ENCODE data around the gene KCNQ1. TPM values are rescaled to one million over a fixed set of nuclear protein-coding genes. Genes with fewer than 3 reads are reported as not detected.

The KCNQ1 gene
- total RNA-seq, 1 donor from 2014 or later, result 6.0 TPM

GRCh38 chr11:2587132-2587930, 142.5 kb downstream of the KCNQ1 start:
- intact Hi-C loops (cut with micrococcal nuclease), result no loop called here

DNA sequence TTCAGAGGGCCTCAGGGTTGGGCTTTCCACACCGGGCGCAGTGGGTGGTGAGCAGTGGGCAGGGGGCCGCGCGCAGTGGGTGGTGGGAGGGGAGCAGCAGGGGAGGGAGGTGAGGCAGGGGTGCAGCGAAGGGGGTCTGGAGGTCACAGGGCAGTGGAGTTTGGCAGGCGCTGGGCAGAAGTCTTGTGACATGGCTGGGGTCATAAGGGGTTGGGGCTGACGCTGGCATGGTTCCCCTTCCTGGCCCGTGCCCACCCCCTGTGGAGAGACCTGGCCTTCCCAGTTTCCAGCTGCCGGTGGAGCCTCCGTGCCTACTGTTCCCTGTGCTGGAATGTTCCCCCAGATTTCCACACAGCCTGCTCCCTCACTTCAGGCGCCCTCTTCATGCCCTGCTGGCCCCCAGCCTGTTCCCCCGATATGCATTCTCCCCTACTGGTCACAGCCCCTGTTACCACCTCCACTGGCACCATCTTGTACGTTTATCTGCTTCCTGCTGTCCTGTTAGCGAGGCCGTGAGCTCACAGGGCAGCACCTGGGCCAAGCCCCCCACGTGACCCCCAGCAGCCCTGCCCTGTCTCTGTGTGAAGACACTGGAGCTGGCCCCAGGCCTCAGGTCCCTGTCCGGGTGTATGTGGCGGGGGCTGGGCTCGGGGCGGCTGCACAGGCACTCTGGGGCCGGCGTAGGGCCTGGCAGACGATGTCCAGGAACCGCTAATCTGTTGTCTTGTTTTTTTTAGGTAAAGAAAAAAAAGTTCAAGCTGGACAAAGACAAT, 143.4 kb downstream of the KCNQ1 start:
- intact Hi-C loops (cut with micrococcal nuclease), result no loop called here

DNA sequence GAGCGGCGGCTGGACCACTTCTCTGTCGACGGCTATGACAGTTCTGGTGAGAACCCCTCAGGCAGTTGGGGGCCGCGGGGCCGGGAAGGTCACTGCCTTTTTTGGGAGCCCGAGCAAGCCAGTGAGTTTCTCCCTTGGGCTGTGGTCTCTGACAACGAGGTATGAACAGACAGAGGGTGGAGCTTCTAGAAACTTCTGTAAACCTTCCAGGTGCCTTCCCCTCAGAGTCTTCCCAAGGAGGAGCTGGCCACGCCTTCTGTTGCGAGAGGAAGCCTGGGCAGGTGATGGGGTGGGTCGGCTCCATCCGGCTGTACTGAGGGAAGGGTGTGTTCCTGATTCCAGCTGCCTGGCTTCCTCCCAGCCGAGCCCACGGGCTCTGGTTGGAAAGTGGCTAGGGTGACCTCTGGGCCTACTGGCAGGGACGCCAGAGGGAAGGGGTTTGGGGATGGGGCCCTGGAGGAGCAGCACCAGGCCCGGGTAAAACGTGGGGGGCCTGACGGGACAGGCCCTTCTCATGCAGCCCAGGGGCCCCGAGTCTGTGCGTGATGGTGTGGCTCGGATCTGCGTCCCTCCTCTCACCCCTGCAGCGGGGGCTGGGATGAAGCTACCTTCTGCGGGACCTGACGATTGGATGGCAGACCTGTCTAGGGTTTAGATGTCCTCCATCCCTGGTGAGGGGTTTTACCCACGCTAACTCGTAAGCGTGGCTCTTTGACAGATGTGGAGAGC, 144.2 kb downstream of the KCNQ1 start:
- intact Hi-C loops (cut with micrococcal nuclease), result no loop called here

GRCh38 chr11:2589538-2589934, 144.7 kb downstream of the KCNQ1 start:
- intact Hi-C loops (cut with micrococcal nuclease), result no loop called here

DNA sequence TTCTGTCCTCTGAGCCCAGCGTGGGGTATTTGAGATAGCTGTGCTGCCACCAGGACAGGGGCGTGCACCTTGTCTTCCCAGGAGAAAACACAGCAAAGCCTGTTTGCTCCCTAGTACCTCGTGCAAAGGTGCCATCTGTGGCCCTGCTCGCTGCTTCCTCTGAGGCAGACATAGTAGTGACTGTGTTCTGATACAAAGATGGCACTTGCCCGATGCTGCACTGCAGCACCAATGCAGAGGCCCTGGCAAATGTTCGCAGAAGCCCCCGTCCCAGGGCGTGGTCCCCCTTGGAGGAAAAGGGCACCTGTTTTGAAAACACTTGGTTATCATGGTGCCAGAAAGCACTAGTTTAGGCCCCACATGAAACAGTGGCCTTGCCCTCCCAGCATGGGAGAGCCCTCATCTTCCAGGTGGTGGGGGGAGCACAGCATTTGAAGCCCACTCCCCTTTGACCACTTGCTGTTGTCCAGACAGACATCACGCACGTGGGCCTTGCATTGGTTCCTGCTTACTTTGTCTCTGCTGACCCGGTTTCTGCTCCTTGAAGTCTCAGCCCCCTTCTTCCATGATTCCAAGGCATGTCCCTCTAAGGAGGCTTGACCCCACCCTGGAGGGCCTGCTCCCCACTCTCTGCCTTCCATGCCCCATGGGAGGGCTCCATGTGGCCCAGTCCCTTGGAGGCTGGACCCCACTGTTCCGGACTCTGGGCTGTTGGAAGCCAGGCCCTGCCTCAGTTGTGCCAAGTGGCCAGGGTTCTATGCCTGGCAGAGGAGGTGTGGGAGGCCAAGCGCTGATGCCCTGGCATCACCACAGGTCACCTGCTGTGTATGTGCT, 145.5 kb downstream of the KCNQ1 start:
- intact Hi-C loops (cut with micrococcal nuclease), result no loop called here

- intact Hi-C loops (cut with micrococcal nuclease), result no loop called here
Observed at GRCh38 chr11:2590965-2591754, 146.4 kb downstream of the KCNQ1 start.

- intact Hi-C loops (cut with micrococcal nuclease), result no loop called here
Observed at GRCh38 chr11:2591805-2592204, 147.0 kb downstream of the KCNQ1 start.

DNA sequence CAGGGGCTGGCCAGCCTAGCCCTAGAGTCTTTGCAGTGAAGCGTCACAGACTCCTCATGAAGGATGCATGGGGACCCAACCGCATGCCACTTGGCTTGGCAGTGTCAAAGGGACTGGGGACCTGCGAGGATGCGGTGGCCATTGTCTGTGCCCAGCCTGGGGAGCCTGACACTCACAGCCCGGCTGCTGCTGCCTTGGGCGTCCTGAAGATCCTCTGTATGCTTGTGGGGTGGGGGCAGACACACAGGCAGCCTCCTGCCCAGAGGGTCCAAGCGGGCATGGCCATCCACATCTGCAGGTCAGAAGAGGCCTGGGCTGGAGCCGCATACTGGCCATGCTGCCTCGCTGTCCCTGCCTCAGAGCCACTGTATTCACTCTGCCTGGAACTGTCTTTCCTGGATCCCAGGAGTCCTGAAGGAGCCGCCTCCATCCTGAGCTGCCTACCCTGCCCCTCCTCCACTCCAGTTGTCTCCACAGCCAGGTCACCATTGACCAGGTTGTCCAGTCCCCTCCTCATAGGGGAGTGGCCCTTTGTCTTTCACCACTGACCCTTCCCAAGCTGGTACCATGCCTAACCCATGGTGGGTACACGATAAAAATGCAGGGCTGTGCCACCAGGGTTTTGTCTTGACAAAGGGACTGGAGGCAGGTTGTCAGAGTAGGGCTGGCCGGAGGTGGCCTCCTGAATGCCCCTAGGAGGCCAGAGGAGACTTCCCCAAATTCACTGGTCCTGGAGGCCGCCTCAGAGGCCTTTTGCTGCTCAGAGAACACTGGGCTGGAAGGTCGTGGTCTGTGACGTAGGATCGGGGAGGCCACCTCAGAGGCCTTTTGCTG, 148.0 kb downstream of the KCNQ1 start:
- intact Hi-C loops (cut with micrococcal nuclease), result no loop called here

- intact Hi-C loops (cut with micrococcal nuclease), result no loop called here
Observed at GRCh38 chr11:2593393-2593950, 148.7 kb downstream of the KCNQ1 start.

- intact Hi-C loops (cut with micrococcal nuclease), result no loop called here
Observed at GRCh38 chr11:2594267-2594666, 149.5 kb downstream of the KCNQ1 start.

GRCh38 chr11:2595204-2595603, 150.4 kb downstream of the KCNQ1 start:
- intact Hi-C loops (cut with micrococcal nuclease), result no loop called here

- intact Hi-C loops (cut with micrococcal nuclease), result no loop called here
Observed at GRCh38 chr11:2599561-2600189, 154.9 kb downstream of the KCNQ1 start.

GRCh38 chr11:2609345-2609744, 164.5 kb downstream of the KCNQ1 start:
- intact Hi-C loops (cut with micrococcal nuclease), result no loop called here

DNA sequence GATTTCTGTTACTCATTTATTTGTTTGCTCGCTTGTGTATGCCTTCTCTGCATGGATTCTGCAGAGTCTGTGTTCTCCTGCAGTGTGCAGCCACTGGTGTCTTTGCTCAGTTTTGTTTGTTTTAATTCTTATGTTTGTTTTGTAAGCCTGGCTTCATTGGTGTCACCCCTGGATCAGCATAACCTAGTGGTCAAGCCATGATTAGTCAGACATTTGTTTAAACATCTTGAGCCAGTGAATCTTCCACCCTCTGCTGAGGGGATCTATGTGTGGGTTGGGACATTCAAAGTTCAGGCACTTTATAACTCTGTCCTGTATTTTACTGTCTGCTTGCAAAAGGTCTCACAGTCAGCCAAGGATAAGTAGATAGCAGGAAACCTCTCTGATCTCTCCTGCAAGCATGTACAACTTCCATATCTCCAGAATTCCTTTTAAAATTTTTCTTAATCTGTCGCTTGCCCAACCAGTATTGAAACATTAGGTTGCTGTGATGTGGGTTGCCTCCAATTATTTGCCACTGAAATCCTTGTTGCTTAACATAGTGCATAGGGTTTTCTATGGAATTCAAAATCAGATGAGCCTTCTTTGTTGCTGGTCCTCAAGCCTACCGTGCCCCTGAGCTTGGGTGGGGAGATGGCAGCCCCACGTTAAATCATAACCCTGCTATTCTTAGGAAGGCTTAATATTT, 168.2 kb downstream of the KCNQ1 start:
- intact Hi-C loops (cut with micrococcal nuclease), result no loop called here

- intact Hi-C loops (cut with micrococcal nuclease), result no loop called here
Observed at GRCh38 chr11:2621894-2622293, 177.1 kb downstream of the KCNQ1 start.

- intact Hi-C loops (cut with micrococcal nuclease), result no loop called here
Observed at GRCh38 chr11:2625183-2625582, 180.4 kb downstream of the KCNQ1 start.

DNA sequence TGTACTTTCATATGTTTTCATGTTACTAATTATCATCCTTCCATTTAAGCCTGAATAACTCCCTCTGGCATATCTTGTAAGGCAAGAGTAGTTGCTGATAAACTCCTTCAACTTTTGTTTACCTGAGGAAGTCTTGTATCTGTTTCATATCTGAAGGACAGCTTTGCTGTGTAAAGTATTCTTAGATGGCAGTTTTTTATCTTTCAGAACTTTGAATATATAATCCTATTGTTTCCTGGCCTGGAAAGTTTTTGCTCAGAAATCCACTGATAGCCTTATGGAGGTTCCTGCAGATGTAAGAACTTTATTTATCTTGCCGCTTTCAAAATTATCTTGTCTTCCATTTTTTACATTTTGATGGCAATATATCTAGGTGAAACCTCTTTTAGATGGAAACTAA, 185.9 kb downstream of the KCNQ1 start:
- intact Hi-C loops (cut with micrococcal nuclease), result no loop called here

- intact Hi-C loops (cut with micrococcal nuclease), result no loop called here
Observed at GRCh38 chr11:2631161-2631560, 186.4 kb downstream of the KCNQ1 start.

All from T-helper 2 cell treated with Interferon-gamma antibody and Interleukin-4, amounts not matched to agents 100 ng/mL and 5 ng/mL, for 36 hours (primary cell).